ENCODE data around the gene MATN4. TPM values are rescaled to one million over a fixed set of nuclear protein-coding genes. Genes with fewer than 3 reads are reported as not detected.

Gene MATN4
- total and polyA plus RNA-seq, 2 of the 4 experiments (the other 2 are of a cell fraction), result 0.12 TPM; not detected in 1

GRCh38 chr20:45346851-45347250, 38.8 kb upstream of the MATN4 start:
- no CpG with 5 or more reads among the region's 5 CpGs for WGBS, 2 experiments (ENCODE audit: extremely low coverage in 2 of 2, insufficient read length in 1 of 2)
- Histone ChIP-seq H3K36me3 (ENCODE audit: control insufficient read depth, insufficient read depth, low read length) (peaks cover 4% of the 10 kb centered on the region; the same call in 1 of the 2 replicates), H4K8ac (ENCODE audit: low read depth in 2 of 2, low read length in 2 of 2) (peak overlapping the region; percentile 43 to 56), H3K4me1 (ENCODE audit: control insufficient read depth, insufficient read depth, low read length) (peaks cover 40% of the 10 kb centered on the region), H4K91ac (ENCODE audit: insufficient read depth, low read depth, low read length) (0 out of 2 replicates have a peak overlapping the region, but pooled peaks have one; percentile 89), H4K5ac (ENCODE audit: low read depth, low read length) (no peak overlapping the region; the same call in 1 of the 2 replicates), H2BK5ac (ENCODE audit: low read depth, low read length, poor library complexity, severe bottlenecking) (peak overlapping the region; percentile 73), H2BK20ac (ENCODE audit: low read depth, low read length) (0 out of 2 replicates have a peak overlapping the region, but pooled peaks have one; percentile 19), H3K23ac (ENCODE audit: low read depth, low read length) (peak overlapping the region; percentile 92), H4K20me1 (ENCODE audit: insufficient read depth, low read length) (peaks cover 38% of the 10 kb centered on the region), H3K27me3 (ENCODE audit: control insufficient read depth, insufficient read depth, low read length) (no peaks in the 10 kb centered on the region), H3K4ac (ENCODE audit: low read depth, low read length) (peak overlapping the region; percentile 84), H3K14ac (replicated peaks; ENCODE audit: low read depth, low read length) (peak overlapping the region; percentile 94), H2BK15ac (ENCODE audit: low read depth, low read length) (peak overlapping the region; percentile 50; the same call in 2 of the 3 replicates), H3K56ac (ENCODE audit: extremely low read depth, insufficient read depth, low read length) (peak overlapping the region; percentile 85), H2BK120ac (ENCODE audit: low read depth, low read length) (peak overlapping the region; percentile 37), H3K27ac (ENCODE audit: insufficient read depth, low read length) (peak overlapping the region; percentile 91), H3K9ac (ENCODE audit: low read depth, low read length) (peak overlapping the region; percentile 95), H3K4me2 (ENCODE audit: low read depth, low read length) (peak overlapping the region; percentile 80), H2AK5ac (ENCODE audit: low read depth, low read length) (peak overlapping the region; percentile 73), H2AK9ac (replicated peaks; ENCODE audit: low read depth, low read length, poor library complexity) (peak overlapping the region; percentile 25), H2AFZ (replicated peaks; ENCODE audit: low read length, poor library complexity) (no peak overlapping the region), H3K79me1 (ENCODE audit: low read depth in 1 of 2, low read length in 2 of 2) (peaks cover 0 to 59% of the 10 kb centered on the region in 2 experiments; a peak in 3 of 4 replicates), H3K9me3 (ENCODE audit: control insufficient read depth, insufficient read depth, low read length) (no peaks in the 10 kb centered on the region), H3K4me3 (ENCODE audit: insufficient read depth, low read depth, low read length) (peak overlapping the region; percentile 74), H3K18ac (ENCODE audit: low read depth, low read length) (peak overlapping the region; percentile 82), H3K9me1 (ENCODE audit: insufficient read depth, low read length) (peaks cover 13% of the 10 kb centered on the region; the same call in 1 of the 2 replicates)
- in situ Hi-C loops (cut with MboI; ENCODE audit: low sequenced_read_pairs) (loop anchor here (25.0 kb wide), 1 partner anchor 565 kb away; the partner anchor contains the start of gene PLTP), dilution Hi-C loops (cut with HindIII; ENCODE audit: low sequenced_read_pairs, unreplicated experiment) (no loop called here), intact Hi-C loops (cut with micrococcal nuclease) (no loop called here)
- DNase-seq (no peak), ATAC-seq (ENCODE audit: low read depth) (no peak)
- no TSS peak for BruUV-seq (replicated peaks)
- POLR2A ChIA-PET (ENCODE audit: unreplicated experiment), result interaction anchor here (0.5 to 1.5 kb wide), 3 partner anchors 8 to 21 kb away, joined by 3 to 11 read pairs (median 4); no protein-coding TSS in a partner anchor
- TF ChIP-seq MAFK (IDR thresholded peaks at IDR 0.05; ENCODE audit: low read depth, low read length), result no peak
- peak; percentile 29; the same call in 1 of the 2 replicates for TF ChIP-seq CHD1 (IDR thresholded peaks at IDR 0.05; ENCODE audit: low read depth, low read length)
- CTCF ChIA-PET, result interaction anchor here (0.6 kb wide), 1 partner anchor 27 kb away, joined by 3 read pairs; no protein-coding TSS in a partner anchor

Measured in IMR-90 (cell line).